Left ventricle myocardium superior (tissue), 1 donor: ENCODE data around the gene MAD1L1. TPM values are rescaled to one million over a fixed set of nuclear protein-coding genes. Genes with fewer than 3 reads are reported as not detected.

Experiments
- ATAC-seq: fragments of 200-7000 bp; cut with Tn5 transposase; one replicate; pipeline ENCODE4 v1.9.1; 2020; ENCODE audit warnings: mild to moderate bottlenecking, moderate library complexity
- DNase-seq: peaks from one replicate; pipeline ENCODE4 v3.0.0-alpha.2; 2020
- intact Hi-C: fragments of 100-400 bp; cut with micrococcal nuclease; formaldehyde crosslinking; loops from one replicate; pipeline ENCODE4 v1.11.0; 2022
- total RNA-seq: library from RNA; stranded (reverse); fragmentation: NEBNext Ultra II Directional; extraction: Animal tissue kit (Norgen Biotek cat#: 25700); gene quantifications from one replicate; pipeline ENCODE4 v1.2.1, GENCODE V29; 2021
- donor health status: DM: no; HTN: yes; CAD: no; lungs with severe emphysema.

MAD1L1 gene
- total RNA-seq, 1 donor from 2014 or later, result 19.1 TPM

- DNase-seq (peak; percentile 19), ATAC-seq (no peak)
- intact Hi-C loops, result no loop called here
Observed at GRCh38 chr7:1953199-1954190, 279.2 kb downstream of the MAD1L1 start.

GRCh38 chr7:1952781-1953180, 280.0 kb downstream of the MAD1L1 start:
- no peak for DNase-seq
- intact Hi-C loops, result no loop called here
- ATAC-seq, result no peak

GRCh38 chr7:1952169-1952760, 280.5 kb downstream of the MAD1L1 start:
- intact Hi-C loops, result no loop called here
- DNase-seq (peak; percentile 19), ATAC-seq (no peak)

GRCh38 chr7:1951600-1951999, 281.1 kb downstream of the MAD1L1 start:
- intact Hi-C loops, result no loop called here
- DNase-seq (no peak), ATAC-seq (no peak)

- intact Hi-C loops, result no loop called here
- peak; percentile 63 for ATAC-seq
- DNase-seq, result peak; percentile 51
Observed at GRCh38 chr7:1951159-1951536, 281.6 kb downstream of the MAD1L1 start.

- no peak for DNase-seq
Observed at GRCh38 chr7:1950452-1951158, 282.1 kb downstream of the MAD1L1 start.

GRCh38 chr7:1950066-1950451, 282.7 kb downstream of the MAD1L1 start:
- DNase-seq, result peak; percentile 29
- ATAC-seq, result no peak
- intact Hi-C loops, result no loop called here

More at GRCh38 chr7:1950452-1951158, 282.1 kb downstream of the MAD1L1 start:
- intact Hi-C loops, result no loop called here
- ATAC-seq, result peak; percentile 18

- intact Hi-C loops, result no loop called here
- no peak for ATAC-seq
- DNase-seq, result no peak
Observed at GRCh38 chr7:1949681-1950055, 283.1 kb downstream of the MAD1L1 start.

- ATAC-seq, result no peak
- intact Hi-C loops, result no loop called here
- DNase-seq, result peak; percentile 26
Observed at GRCh38 chr7:1948887-1949680, 283.7 kb downstream of the MAD1L1 start.

- intact Hi-C loops, result no loop called here
- ATAC-seq (no peak), DNase-seq (peak; percentile 20)
Observed at GRCh38 chr7:1948301-1948796, 284.4 kb downstream of the MAD1L1 start.

- ATAC-seq, result no peak
- intact Hi-C loops, result no loop called here
- peak; percentile 15 for DNase-seq
Observed at GRCh38 chr7:1947586-1948217, 285.0 kb downstream of the MAD1L1 start.

- peak; percentile 20 for DNase-seq
- no peak for ATAC-seq
- intact Hi-C loops, result no loop called here
Observed at GRCh38 chr7:1946773-1947450, 285.8 kb downstream of the MAD1L1 start.

GRCh38 chr7:1946025-1946772, 286.5 kb downstream of the MAD1L1 start:
- intact Hi-C loops, result no loop called here
- ATAC-seq (no peak), DNase-seq (peak; percentile 10)

- intact Hi-C loops, result no loop called here
- DNase-seq, result peak; percentile 12
- ATAC-seq, result no peak
Observed at GRCh38 chr7:1945558-1945957, 287.2 kb downstream of the MAD1L1 start.

GRCh38 chr7:1944619-1945210, 288.0 kb downstream of the MAD1L1 start:
- intact Hi-C loops, result no loop called here
- no peak for ATAC-seq
- DNase-seq, result peak; percentile 29

- DNase-seq, result peak; percentile 17
- intact Hi-C loops, result no loop called here
- ATAC-seq, result no peak
Observed at GRCh38 chr7:1943933-1944618, 288.7 kb downstream of the MAD1L1 start.
